GM10248 (cell line): ENCODE data around the gene TSC22D1.

Experiments
- CTCF ChIA-PET: fragments of 300-600 bp; sonication (Branson Sonifier 250); formaldehyde crosslinking; extraction: SDS; loops from one replicate; lab custom pipeline; 2021; ENCODE audit warnings: antibody characterized with exemption; lab: Yijun Ruan, JAX
- POLR2A ChIA-PET: fragments of 350-650 bp; sonication (Branson Sonifier 250); formaldehyde crosslinking; extraction: SDS; loops from one replicate; lab custom pipeline; 2020; ENCODE audit warnings: antibody characterized with exemption; lab: Yijun Ruan, JAX
- DNase-seq: peaks from one replicate; pipeline ENCODE4 v3.0.0; 2012; ENCODE audit errors: extremely low spot score
- TF ChIP-seq, protein P1 (sequence below): IDR thresholded peaks from 2 replicates; pipeline ENCODE4 v1.5.1; 2012; ENCODE audit warnings: mild to moderate bottlenecking, low read depth; ENCODE audit errors: extremely low read depth, missing control alignments, control extremely low read depth

TSC22D1 gene

GRCh38 chr13:44484562-44485138, 91.5 kb downstream of the TSC22D1 start:
- DNase-seq = no peak
- TF ChIP-seq, protein P1, sequence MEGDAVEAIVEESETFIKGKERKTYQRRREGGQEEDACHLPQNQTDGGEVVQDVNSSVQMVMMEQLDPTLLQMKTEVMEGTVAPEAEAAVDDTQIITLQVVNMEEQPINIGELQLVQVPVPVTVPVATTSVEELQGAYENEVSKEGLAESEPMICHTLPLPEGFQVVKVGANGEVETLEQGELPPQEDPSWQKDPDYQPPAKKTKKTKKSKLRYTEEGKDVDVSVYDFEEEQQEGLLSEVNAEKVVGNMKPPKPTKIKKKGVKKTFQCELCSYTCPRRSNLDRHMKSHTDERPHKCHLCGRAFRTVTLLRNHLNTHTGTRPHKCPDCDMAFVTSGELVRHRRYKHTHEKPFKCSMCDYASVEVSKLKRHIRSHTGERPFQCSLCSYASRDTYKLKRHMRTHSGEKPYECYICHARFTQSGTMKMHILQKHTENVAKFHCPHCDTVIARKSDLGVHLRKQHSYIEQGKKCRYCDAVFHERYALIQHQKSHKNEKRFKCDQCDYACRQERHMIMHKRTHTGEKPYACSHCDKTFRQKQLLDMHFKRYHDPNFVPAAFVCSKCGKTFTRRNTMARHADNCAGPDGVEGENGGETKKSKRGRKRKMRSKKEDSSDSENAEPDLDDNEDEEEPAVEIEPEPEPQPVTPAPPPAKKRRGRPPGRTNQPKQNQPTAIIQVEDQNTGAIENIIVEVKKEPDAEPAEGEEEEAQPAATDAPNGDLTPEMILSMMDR = no peak
- ChIA-PET POLR2A (no interaction called here), CTCF (interaction anchor here (0.7 to 4.0 kb wide), 33 partner anchors 9 to 841 kb away, joined by 3 to 27 read pairs (median 4); no protein-coding TSS in a partner anchor)

DNA sequence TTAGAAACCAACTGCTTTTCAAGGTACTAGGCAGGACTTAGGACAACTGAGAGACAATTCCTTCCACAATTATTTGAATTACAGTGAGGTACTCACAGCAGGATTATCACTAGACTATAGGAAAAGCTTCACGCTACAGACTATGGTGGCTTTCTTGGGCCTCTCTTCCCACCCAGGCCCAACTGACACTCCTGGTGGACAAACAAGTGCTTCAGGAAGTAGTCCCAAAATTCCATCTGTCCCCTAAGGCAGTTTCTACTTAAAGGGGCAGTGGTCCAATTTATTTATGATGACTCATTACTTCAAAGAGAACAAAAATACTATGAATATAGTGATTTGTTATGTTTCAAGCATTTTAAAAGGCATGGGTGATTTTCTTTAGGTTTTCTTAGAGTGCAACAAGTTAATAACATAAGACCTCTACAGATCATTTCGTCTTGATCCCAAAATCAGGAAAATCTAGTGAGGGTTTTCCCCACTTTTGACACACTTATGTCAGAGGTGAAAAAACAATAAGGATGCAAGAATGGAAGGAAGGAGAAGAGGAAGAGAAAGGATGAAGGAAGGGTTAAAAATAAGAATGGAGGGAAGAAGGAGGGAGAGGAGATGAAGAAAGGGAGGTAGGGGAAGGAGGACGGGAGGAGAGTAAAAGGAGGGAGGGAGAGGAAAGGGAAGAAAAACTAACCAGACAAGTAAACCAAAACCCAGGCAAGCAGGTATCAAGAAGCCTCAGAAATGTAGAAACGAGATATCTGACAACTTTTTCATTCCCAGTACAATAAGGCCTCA, 101.8 kb downstream of the TSC22D1 start:
- ChIA-PET POLR2A (no interaction called here), CTCF (interaction anchor here (0.8 to 1.9 kb wide), 5 partner anchors 9 to 569 kb away, joined by 3 to 12 read pairs (median 8); no protein-coding TSS in a partner anchor)
- DNase-seq = no peak
- TF ChIP-seq, protein P1 = no peak

- ChIA-PET CTCF (interaction anchor here (1.0 to 5.2 kb wide), 6 partner anchors 12 to 567 kb away, joined by 3 to 30 read pairs (median 4); no protein-coding TSS in a partner anchor), POLR2A (no interaction called here)
- no peak for DNase-seq
- TF ChIP-seq, protein P1 = no peak
Measured at GRCh38 chr13:44471686-44472085, 104.4 kb downstream of the TSC22D1 start.

GRCh38 chr13:44470638-44471562, 105.2 kb downstream of the TSC22D1 start:
- TF ChIP-seq, protein P1 = peak; percentile 31
- ChIA-PET CTCF (interaction anchor here (1.0 to 5.2 kb wide), 7 partner anchors 10 to 566 kb away, joined by 3 to 30 read pairs (median 6); no protein-coding TSS in a partner anchor), POLR2A (no interaction called here)
- no peak for DNase-seq

DNA sequence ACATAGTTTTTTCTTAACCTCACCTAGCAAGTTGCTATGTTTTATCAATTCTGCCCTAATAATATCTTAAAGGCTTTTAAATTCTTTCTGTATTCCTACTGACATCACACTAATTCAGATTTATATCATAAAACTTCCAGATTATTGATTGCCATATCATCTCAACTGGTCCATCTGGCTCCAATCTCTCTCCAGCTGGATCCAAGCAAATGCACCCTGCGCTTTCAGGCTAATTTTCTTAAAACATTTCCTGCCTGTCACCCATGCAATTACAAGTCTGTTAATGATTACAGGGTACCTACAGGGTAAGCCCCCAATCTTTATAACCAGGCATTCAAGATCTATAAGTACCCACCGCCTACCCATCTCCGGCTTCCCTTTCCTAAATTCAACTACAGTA, 107.3 kb downstream of the TSC22D1 start:
- TF ChIP-seq, protein P1 = no peak
- CTCF ChIA-PET = interaction anchor here (1.0 to 5.2 kb wide), 9 partner anchors 11 to 564 kb away, joined by 3 to 30 read pairs (median 5); no protein-coding TSS in a partner anchor
- POLR2A ChIA-PET = no interaction called here
- DNase-seq = no peak

DNA sequence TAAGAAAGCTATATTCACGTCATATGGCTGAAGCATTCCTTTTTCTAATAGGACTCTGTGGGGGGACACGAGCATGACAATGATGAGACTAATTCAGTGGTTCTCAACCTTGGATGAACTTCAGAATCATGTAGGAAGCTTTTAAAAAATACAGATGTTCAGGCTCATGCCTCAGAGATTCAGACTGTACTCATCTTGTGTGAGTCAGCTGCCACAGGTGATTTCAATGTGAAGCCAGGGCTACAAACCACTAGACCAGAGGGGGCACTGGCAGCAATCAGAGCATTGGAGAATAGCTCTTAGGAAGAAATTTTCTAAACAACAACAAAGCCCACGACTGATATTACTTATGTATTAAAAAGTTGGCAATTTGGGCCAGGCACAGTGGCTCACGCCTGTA, 110.8 kb downstream of the TSC22D1 start:
- ChIA-PET POLR2A (no interaction called here), CTCF (interaction anchor here (1.3 to 3.0 kb wide), 3 partner anchors 8 to 559 kb away, joined by 4 to 12 read pairs (median 8); no protein-coding TSS in a partner anchor)
- no peak for DNase-seq
- TF ChIP-seq, protein P1 = no peak
